ENCODE results near the gene EBLN2. TPM values are rescaled to one million over a fixed set of nuclear protein-coding genes. Genes with fewer than 3 reads are reported as not detected.

The EBLN2 gene
- total RNA-seq, 1 experiment from 2014 or later, result 8.4 TPM

GRCh38 chr3:73096169-73096568 lies 34.7 kb downstream of the EBLN2 start:
- Mint-ChIP-seq H3K4me1 (ENCODE audit: low read depth, unreplicated experiment) (peaks cover 9% of the 10 kb centered on the region), H3K4me3 (ENCODE audit: low read depth, unreplicated experiment) (no peak overlapping the region), H3K27me3 (ENCODE audit: unreplicated experiment) (no peaks in the 10 kb centered on the region), H3K27ac (ENCODE audit: unreplicated experiment) (no peak overlapping the region), H3K9me3 (ENCODE audit: low read depth, unreplicated experiment) (no peaks in the 10 kb centered on the region), H3K36me3 (ENCODE audit: insufficient read depth, unreplicated experiment) (no peaks in the 10 kb centered on the region)
- intact Hi-C loops (cut with micrococcal nuclease; ENCODE audit: unreplicated experiment), result no loop called here
- DNase-seq, result no peak
- TF ChIP-seq CTCF (IDR thresholded peaks at IDR 0.05; ENCODE audit: unreplicated experiment), result no peak
- CTCF ChIA-PET, result no interaction called here
- no TSS peak for BruUV-seq (replicated peaks)

- H3K27me3 Mint-ChIP-seq (ENCODE audit: unreplicated experiment), result no peaks in the 10 kb centered on the region
- peaks cover 9% of the 10 kb centered on the region for H3K4me1 Mint-ChIP-seq (ENCODE audit: low read depth, unreplicated experiment)
- CTCF ChIA-PET, result no interaction called here
- no peaks in the 10 kb centered on the region for H3K9me3 Mint-ChIP-seq (ENCODE audit: low read depth, unreplicated experiment)
- no TSS peak for BruUV-seq (replicated peaks)
- H3K36me3 Mint-ChIP-seq (ENCODE audit: insufficient read depth, unreplicated experiment), result no peaks in the 10 kb centered on the region
- intact Hi-C loops (cut with micrococcal nuclease; ENCODE audit: unreplicated experiment), result no loop called here
- no peak overlapping the region for H3K4me3 Mint-ChIP-seq (ENCODE audit: low read depth, unreplicated experiment)
- no peak for TF ChIP-seq CTCF (IDR thresholded peaks at IDR 0.05; ENCODE audit: unreplicated experiment)
- H3K27ac Mint-ChIP-seq (ENCODE audit: unreplicated experiment), result no peak overlapping the region
- DNase-seq, result no peak
Observed at GRCh38 chr3:73098026-73098425, 36.6 kb downstream of the EBLN2 start.

- no peak overlapping the region for H3K27ac Mint-ChIP-seq (ENCODE audit: unreplicated experiment)
- no TSS peak for BruUV-seq (replicated peaks)
- intact Hi-C loops (cut with micrococcal nuclease; ENCODE audit: unreplicated experiment), result no loop called here
Observed at GRCh38 chr3:73098873-73099272, 37.4 kb downstream of the EBLN2 start.

GRCh38 chr3:73100741-73101559 lies 39.5 kb downstream of the EBLN2 start:
- BruUV-seq (replicated peaks), result no TSS peak

More at GRCh38 chr3:73098873-73099272, 37.4 kb downstream of the EBLN2 start:
- H3K9me3 Mint-ChIP-seq (ENCODE audit: low read depth, unreplicated experiment), result no peaks in the 10 kb centered on the region
- no peaks in the 10 kb centered on the region for H3K27me3 Mint-ChIP-seq (ENCODE audit: unreplicated experiment)
- no peak for DNase-seq
- no peaks in the 10 kb centered on the region for H3K36me3 Mint-ChIP-seq (ENCODE audit: insufficient read depth, unreplicated experiment)
- peaks cover 8% of the 10 kb centered on the region for H3K4me1 Mint-ChIP-seq (ENCODE audit: low read depth, unreplicated experiment)
- H3K4me3 Mint-ChIP-seq (ENCODE audit: low read depth, unreplicated experiment), result no peak overlapping the region
- no peak for TF ChIP-seq CTCF (IDR thresholded peaks at IDR 0.05; ENCODE audit: unreplicated experiment)
- CTCF ChIA-PET, result no interaction called here

More at GRCh38 chr3:73100741-73101559, 39.5 kb downstream of the EBLN2 start:
- H3K27ac Mint-ChIP-seq (ENCODE audit: unreplicated experiment), result no peak overlapping the region
- DNase-seq, result peak; percentile 82
- no peak overlapping the region for H3K4me3 Mint-ChIP-seq (ENCODE audit: low read depth, unreplicated experiment)
- H3K9me3 Mint-ChIP-seq (ENCODE audit: low read depth, unreplicated experiment), result no peaks in the 10 kb centered on the region
- H3K36me3 Mint-ChIP-seq (ENCODE audit: insufficient read depth, unreplicated experiment), result no peaks in the 10 kb centered on the region
- TF ChIP-seq CTCF (IDR thresholded peaks at IDR 0.05; ENCODE audit: unreplicated experiment), result peak; percentile 86
- CTCF ChIA-PET, result interaction anchor here (0.6 to 0.8 kb wide), 2 partner anchors 401 to 1158 kb away, joined by 3 to 4 read pairs; no protein-coding TSS in a partner anchor
- H3K27me3 Mint-ChIP-seq (ENCODE audit: unreplicated experiment), result no peaks in the 10 kb centered on the region
- no peaks in the 10 kb centered on the region for H3K4me1 Mint-ChIP-seq (ENCODE audit: low read depth, unreplicated experiment)
- intact Hi-C loops (cut with micrococcal nuclease; ENCODE audit: unreplicated experiment), result loop anchor here (1.0 kb wide), 2 partner anchors 331 to 401 kb away; no protein-coding TSS in a partner anchor
